Fibroblast of pulmonary artery (primary cell): ENCODE results near the gene NUDCD2.
"Not testable (repeated sequence)": the region's sequence is repeated elsewhere in the genome, so short reads cannot be mapped to it uniquely, and the experiment has no call there.

Source experiments
- DNase-seq: peaks from one replicate; pipeline ENCODE4 v3.0.0-alpha.2; 2010; ENCODE audit warnings: low read depth
- H3K4me3 ChIP-seq: replicated peaks from 2 replicates; pipeline ENCODE4 v1.5.1; 2011; ENCODE audit warnings: low read depth, mild to moderate bottlenecking, control low read depth, low read length, moderate library complexity
- CTCF ChIP-seq: IDR thresholded peaks from 2 replicates; pipeline ENCODE4 v1.5.1; 2011; ENCODE audit warnings: mild to moderate bottlenecking, control low read depth, low read length, inconsistent platforms; ENCODE audit errors: missing control alignments

The NUDCD2 gene

GRCh38 chr5:163456840-163457239 is 3.1 kb downstream of the NUDCD2 start:
- H3K4me3 ChIP-seq, result no peak overlapping the region
- no peak for TF ChIP-seq CTCF
- DNase-seq, result no peak

GRCh38 chr5:163456029-163456589 is 3.8 kb downstream of the NUDCD2 start:
- no peak overlapping the region for H3K4me3 ChIP-seq
- DNase-seq, result no peak
- no peak for TF ChIP-seq CTCF

GRCh38 chr5:163455406-163455805 is 4.5 kb downstream of the NUDCD2 start:
- DNase-seq, result not testable (repeated sequence)

GRCh38 chr5:163453705-163454104 is 6.2 kb downstream of the NUDCD2 start:
- no peak for TF ChIP-seq CTCF
- peak; percentile 47 for DNase-seq
- no peak overlapping the region for H3K4me3 ChIP-seq

More at GRCh38 chr5:163455406-163455805, 4.5 kb downstream of the NUDCD2 start:
- not testable (repeated sequence) for H3K4me3 ChIP-seq

GRCh38 chr5:163451489-163451888 is 8.4 kb downstream of the NUDCD2 start:
- TF ChIP-seq CTCF, result no peak
- DNase-seq, result no peak
- no peak overlapping the region for H3K4me3 ChIP-seq

- H3K4me3 ChIP-seq, result no peak overlapping the region
- DNase-seq, result no peak
- TF ChIP-seq CTCF, result no peak
Observed at GRCh38 chr5:163448491-163448890, 11.4 kb downstream of the NUDCD2 start.

GRCh38 chr5:163447875-163448274 is 12.0 kb downstream of the NUDCD2 start:
- H3K4me3 ChIP-seq, result no peak overlapping the region
- no peak for DNase-seq

More at GRCh38 chr5:163447875-163448274, 12.0 kb downstream of the NUDCD2 start:
- no peak for TF ChIP-seq CTCF
